ENCODE measurements around the gene GKN1.
A peak's percentile ranks its signal among the peaks of the same experiment; 100 is the strongest.

Gene GKN1

GRCh38 chr2:69026026-69026425 lies 51.6 kb downstream of the GKN1 start:
- no peaks in the 10 kb centered on the region for H3K4me1 ChIP-seq (ENCODE audit: low read depth, poor library complexity, severe bottlenecking)
- no peak overlapping the region for H3K4me2 ChIP-seq
- no peaks in the 10 kb centered on the region for H3K79me2 ChIP-seq (ENCODE audit: insufficient read depth, low read depth)
- H3K27me3 ChIP-seq (ENCODE audit: insufficient read depth, low read depth) = no peaks in the 10 kb centered on the region
- no peak overlapping the region for H3K27ac ChIP-seq
- no peak overlapping the region for H2AFZ ChIP-seq (ENCODE audit: low read depth)
- H3K4me3 ChIP-seq (IDR thresholded peaks at IDR 0.05; ENCODE audit: insufficient read depth, low read depth, low read length) = no peak overlapping the region
- H4K20me1 ChIP-seq (ENCODE audit: insufficient read depth) = no peaks in the 10 kb centered on the region
- peak; percentile 89 for TF ChIP-seq CTCF (conservative IDR thresholded peaks at IDR 0.05; ENCODE audit: low read depth, low read length)
- H3K9ac ChIP-seq = no peak overlapping the region
- no peaks in the 10 kb centered on the region for H3K36me3 ChIP-seq (ENCODE audit: insufficient read depth)

- Histone ChIP-seq H3K4me3 (IDR thresholded peaks at IDR 0.05; ENCODE audit: insufficient read depth, low read depth, low read length) (no peak overlapping the region), H4K20me1 (ENCODE audit: insufficient read depth) (no peaks in the 10 kb centered on the region), H3K4me1 (ENCODE audit: low read depth, poor library complexity, severe bottlenecking) (no peaks in the 10 kb centered on the region), H2AFZ (ENCODE audit: low read depth) (no peak overlapping the region), H3K9ac (no peak overlapping the region), H3K79me2 (ENCODE audit: insufficient read depth, low read depth) (no peaks in the 10 kb centered on the region), H3K4me2 (no peak overlapping the region), H3K27ac (no peak overlapping the region), H3K27me3 (ENCODE audit: insufficient read depth, low read depth) (no peaks in the 10 kb centered on the region), H3K36me3 (ENCODE audit: insufficient read depth) (no peaks in the 10 kb centered on the region)
- no peak for TF ChIP-seq CTCF (conservative IDR thresholded peaks at IDR 0.05; ENCODE audit: low read depth, low read length)
Observed at GRCh38 chr2:69026691-69027459, 52.4 kb downstream of the GKN1 start.
